Activated CD8-positive, alpha-beta memory T cell treated with anti-CD3 and anti-CD28 coated beads, Interleukin-2, amount 50 U/mL, for 48 hours (primary cell): ENCODE results near the gene PIP5K1B.

Experiments
- DNase-seq: peaks from one replicate; pipeline ENCODE4 v3.0.0-alpha.2; 2020

Gene PIP5K1B

DNA sequence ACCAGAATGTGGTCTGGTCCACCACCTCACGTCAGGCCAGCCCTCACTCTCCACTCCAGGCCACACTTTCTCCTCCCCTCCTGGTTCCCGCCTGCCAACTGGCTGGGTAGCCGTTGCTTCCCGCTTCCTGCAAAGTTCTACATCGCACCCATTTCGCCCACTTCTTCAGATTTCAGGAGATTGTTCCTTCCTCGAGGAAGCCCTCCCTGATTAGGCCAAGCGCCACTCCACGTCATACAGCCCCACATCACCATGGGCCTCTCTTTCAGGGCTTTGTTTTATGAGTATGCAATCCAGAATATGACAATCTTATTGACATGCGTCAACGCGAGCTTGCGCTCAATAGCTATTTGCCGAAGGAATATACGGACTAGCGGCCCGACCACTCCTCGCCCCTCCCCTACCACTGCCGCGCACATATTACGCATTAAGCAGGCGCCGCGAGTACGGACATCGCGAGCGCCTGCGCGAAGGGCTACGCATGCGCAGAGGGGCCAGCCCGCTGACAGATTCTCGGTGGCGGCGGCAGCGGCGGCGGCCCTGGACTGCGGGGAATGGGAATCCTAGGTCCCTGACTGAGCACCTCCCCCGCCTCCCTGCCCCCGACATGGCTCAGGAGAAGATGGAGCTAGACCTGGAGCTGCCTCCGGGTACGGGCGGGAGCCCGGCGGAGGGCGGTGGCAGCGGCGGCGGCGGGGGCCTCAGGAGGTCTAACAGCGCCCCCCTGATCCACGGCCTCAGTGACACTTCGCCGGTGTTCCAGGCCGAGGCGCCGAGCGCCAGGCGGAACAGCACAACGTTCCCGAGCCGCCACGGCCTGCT lies 74.7 kb downstream of the PIP5K1B start:
- peak; percentile 98 for DNase-seq

DNA sequence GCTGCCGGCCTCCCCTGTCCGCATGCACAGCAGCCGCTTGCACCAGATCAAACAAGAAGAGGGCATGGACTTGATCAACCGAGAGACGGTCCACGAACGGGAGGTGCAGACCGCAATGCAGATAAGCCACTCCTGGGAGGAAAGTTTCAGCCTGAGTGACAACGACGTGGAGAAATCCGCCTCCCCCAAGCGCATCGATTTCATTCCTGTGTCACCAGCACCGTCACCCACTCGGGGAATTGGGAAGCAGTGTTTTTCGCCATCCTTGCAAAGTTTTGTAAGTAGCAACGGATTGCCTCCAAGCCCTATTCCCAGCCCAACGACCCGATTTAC lies 75.3 kb downstream of the PIP5K1B start:
- no peak for DNase-seq

DNA sequence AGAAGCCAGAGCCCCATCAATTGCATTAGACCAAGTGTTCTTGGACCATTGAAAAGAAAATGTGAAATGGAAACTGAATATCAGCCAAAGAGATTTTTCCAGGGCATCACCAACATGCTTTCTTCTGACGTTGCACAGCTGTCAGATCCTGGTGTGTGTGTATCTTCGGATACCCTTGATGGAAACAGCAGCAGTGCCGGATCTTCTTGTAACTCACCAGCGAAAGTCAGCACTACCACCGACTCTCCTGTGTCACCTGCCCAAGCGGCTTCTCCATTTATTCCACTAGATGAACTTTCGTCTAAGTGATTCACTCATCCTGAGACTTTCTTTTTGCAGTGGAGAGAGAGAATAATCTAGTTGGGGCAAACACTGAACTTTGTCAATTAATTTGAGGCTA lies 75.7 kb downstream of the PIP5K1B start:
- no peak for DNase-seq

DNA sequence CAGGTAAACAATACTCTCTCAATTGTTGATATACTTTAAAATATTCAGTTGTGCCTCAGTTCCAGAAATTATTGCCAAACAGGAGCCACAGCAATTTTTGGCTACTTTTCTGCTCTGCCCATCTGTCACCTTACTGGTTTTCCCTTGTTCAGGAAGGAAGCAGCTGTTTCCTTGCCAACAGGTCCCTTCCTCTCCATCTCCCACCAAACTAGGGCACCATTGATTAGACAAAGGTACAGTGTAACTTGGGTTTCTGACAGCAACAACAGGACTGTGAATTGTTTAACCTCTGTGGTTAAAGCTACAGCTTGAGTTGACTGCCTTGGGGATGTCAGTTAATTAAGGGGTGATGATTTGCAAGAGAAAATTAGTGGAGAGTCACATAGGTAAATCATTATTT lies 76.9 kb downstream of the PIP5K1B start:
- DNase-seq = no peak

DNA sequence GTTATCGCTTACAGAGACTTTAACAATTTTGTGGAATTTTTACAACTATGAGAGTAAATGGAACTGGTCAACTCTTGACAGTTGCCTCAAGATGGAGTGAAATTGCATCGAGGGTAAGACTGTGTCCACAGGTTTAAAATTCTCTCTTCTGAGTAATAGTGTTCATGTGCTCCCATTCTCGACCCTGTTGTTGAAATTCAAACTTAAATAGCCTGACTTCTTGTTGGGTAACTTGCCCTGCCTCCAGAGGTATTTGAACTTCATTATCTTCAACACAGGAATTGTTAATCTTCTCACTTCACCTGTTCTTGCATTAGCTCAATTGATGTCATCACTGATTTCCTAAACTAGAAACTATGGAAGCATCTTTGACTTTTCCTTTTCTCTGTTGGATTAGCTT lies 77.5 kb downstream of the PIP5K1B start:
- no peak for DNase-seq

DNA sequence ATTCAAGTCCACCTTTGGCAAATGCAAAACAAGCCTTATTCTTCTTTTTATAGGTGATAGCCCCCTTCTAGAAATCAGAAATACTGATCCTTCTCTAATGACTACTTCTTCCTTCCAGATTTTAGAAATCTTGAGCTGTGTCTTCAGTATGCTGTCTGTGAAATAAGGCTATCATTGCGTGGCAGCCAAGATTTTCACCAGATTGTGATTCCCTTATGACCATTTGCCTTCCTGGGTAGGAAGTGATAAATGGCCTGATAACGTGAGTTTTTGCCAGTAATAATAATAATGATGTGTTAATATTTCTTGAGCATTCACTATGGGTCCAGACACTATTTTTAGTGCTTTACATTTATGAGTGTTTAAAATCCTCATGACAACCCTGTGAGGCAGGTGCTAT lies 80.9 kb downstream of the PIP5K1B start:
- DNase-seq = no peak

DNA sequence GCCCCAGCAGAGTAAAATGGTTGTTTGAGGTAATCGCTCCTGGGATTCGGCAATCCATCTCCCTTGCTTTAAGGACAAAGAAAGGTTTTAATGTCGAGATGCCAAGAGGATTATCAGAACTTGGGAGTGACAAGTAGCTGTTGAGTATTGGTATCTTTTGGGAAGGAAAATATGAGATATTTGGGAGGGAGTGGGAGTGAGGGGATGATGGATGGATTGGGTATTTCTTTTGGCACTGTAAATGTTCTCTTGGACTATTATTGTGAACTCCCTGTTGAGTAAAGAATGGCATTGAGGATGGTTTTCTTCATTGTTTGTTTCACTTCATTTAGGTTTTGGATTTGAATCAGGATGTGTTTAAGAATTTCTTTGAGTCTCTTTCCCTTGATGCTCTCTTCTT lies 86.1 kb downstream of the PIP5K1B start:
- DNase-seq = no peak

DNA sequence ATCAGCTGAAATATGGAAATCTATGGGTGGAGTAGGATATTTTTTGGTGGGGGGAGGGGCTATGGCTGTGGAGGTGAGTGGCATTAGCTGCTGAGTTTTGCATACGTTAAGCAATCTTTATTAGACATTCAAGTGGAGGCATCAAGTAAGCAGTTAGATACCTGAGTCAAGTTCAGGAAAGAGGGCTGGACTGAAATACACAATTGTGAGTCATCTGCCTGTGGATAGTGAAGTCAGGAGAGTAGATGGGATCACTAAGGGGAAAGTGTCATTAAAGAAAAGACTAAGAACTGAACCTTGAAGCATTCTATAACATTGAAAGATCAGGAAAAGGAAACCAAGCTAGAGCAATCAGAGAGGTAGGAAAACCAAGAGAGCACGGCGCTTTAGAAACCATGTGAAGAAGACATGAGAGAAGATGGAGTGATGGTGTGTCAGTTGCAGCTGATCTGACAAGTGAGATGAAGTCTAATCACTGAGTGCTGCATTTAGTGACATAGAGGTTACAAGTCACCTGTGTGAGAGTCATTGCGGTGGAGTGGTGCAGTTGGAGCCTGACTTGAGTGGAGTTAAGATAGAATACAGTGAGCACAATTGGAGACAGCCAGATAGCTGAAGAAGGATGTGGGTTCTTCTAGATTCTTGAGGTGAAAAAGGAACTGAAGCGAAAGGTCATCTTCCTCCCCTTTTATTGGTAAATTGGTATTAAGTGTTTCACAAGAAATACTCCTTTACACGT lies 88.7 kb downstream of the PIP5K1B start:
- no peak for DNase-seq

DNA sequence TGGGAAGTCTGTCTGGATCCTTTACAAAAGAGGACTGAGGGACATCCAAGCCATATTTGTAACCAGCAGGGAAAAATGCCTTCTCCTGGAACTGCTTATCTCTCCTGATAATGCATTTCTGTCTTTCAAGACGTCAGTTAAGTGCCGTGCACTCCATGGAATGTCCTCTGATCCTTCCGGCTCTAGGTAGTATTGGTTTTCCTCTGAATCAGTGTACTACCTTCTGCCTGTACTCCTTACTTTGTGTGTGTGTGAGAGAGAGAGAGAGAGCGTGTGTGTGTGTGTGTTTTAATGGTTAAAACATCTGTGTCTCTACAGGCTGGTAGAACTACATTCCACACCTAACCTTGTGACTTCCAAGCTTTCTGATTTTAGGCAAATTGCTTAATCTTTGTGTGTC lies 89.9 kb downstream of the PIP5K1B start:
- no peak for DNase-seq

DNA sequence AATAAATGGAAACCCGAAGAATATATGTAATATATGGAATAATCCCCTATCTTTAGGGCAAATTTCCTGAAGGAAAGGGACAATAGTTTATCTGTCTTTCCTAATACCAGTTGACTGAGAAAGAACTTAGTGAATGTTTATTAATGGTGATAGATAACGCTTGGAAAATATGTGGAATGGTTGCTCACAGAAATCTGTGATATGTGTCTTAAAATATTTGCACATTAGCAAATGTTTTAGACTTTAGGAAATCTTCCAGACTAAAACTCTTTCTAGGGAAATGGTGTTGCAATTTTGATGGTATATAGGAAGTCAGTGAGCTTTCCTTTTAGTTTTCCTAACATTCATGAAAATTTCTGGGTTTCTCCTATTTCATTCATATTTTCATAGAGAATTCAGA lies 90.4 kb downstream of the PIP5K1B start:
- no peak for DNase-seq

DNA sequence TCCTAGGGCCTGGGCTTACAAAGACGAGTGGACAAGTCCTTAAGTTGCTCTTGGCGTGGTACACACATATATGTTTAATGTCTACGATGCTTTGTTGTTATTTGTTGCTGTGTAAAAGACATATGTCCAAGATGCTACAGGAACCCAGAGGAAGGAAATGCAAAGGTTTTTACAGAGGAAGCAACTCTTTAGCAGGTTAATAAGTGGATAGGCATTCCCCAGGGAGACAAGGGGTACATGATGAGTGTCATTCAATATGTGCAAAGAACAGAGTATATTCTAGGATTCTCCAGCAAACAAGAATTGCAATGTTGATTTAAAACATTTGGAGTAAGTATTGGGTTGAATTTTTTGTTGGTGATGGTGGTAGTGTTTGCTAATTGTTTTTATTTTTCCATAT lies 92.1 kb downstream of the PIP5K1B start:
- DNase-seq = no peak

DNA sequence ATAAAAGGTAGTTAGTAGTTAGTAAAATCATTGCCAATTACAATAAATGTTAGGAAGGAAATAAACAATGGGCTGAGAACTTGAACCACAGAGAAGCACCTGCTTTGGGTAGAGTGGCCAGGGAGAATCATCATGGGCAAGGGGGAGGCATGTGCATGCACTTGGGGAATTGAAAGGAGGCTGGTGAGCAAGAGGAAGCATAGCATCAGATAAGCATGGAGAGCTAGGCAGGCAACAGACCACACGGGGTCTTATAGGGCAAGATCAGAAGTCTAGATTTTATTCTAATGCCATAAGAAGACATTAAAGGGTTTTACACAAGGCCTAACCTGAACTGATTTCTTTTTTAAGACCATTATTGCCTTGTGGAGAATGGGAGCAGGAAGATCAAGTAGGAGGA lies 93.4 kb downstream of the PIP5K1B start:
- DNase-seq = no peak

DNA sequence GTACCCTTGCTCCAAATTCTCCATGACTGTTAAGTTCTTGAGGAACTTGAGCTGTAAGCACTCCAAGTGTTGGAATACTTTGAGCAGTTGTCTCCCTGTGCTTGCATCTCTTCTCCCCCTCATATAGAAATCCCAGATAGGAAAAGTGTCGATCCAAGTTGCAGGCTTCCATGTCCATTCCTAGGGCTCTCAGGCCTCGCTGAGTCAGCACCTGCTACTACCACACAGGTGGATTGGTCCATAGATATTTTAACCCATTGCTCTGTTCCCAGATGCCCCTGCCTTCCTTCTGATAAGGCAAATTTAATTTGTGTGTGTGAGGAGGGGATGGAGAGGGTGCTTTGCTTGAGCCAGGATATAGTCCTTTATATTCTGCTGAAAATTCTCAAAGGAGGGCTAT lies 95.8 kb downstream of the PIP5K1B start:
- DNase-seq = no peak

DNA sequence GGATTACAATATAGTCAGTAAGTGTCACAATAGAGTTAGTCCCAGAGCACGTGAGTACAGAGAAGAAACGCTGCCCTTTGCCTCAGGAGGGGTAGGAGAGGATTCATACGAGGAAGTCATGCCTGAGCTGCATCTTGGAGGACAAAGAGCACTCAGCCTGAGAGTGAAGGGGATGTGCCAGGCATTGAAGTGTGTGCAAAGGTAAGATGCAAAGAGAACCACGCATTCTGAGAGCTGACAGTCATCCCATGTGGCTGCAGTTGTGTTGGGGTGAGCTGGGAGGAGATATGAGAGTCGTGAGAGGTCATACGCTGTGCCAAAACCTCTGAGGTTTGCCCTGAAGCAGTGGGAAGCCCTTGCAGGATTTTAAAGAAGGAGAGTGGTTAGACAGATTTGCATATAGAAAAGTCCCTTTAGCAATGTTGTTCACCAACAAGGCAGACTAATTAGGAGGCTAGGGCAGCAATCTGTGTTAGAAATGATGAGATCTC lies 97.5 kb downstream of the PIP5K1B start:
- no peak for DNase-seq

DNA sequence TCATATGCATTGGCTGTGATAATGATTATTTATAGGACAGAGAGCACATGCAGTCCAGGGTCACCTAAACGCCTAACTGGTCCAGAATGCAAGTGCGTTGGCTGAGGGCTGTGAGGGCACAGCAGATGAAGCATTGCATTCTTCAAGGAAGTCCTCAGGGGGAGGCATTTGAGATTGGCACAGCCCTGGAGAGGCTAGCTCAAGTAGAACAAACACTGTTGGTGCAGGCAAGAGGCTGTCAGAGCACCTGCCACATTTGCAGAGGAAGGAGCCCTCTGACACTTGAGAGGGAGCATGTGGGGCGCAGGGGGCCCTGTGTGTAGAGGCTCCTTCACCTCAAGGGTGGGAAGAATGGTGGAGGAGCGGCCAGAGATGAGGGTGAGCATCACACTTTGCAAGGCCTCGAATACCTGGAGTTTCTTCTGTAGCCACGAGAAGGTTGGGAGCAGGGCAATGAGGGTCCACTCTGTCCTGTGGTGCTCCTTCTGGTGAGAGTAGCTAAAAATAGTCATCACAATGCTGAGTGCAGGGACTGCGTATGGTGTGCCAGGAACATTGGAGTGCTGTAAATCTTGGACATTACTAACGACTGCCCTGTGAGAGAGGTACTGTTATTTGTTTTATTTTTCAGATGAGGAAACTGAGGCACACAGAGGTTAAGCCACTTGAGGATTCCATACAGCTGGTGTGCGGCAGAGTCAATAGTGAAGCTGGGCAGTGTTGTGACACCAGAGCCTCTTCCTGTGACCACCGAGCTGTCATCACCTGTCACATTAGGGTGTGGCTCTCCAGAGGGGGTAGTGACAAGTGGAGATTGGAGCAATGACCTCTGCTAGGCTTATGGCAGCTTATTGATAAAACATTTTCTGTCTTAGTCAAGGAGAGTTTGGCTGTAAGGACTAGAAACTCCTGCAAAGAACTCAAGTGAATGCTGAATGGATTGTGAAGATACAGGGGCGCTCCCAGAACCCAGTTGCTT lies 100.2 kb downstream of the PIP5K1B start:
- no peak for DNase-seq

DNA sequence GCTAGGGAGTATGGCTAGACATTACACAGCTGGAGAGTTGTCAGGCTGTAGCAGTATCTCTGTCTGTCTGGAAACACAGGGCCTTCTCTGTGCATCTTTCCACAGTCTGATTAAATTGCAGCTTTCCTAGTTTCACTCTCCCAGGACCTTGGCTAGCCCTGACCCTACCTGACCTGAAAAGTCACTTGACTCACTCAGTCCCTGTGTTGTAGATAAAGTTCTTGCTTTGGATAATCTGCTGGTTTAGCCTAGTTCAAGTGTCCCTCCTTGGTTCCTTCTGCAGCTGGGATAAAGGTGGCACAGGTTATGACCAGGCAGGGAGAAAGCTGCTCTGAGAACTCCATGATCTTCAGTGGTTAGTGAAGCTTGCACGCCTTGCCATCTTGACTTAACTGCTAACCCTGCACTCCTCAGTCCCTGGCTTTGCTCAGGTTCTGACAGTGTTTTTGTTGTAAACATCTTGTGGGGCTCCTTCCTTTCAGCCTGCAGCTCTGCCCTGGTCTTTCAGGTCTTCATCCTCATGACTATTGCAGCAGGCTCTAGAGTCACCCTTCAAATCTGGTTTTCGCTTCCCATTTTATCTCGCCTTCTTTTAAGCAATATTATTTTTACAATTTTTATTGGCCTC lies 101.0 kb downstream of the PIP5K1B start:
- DNase-seq = no peak

DNA sequence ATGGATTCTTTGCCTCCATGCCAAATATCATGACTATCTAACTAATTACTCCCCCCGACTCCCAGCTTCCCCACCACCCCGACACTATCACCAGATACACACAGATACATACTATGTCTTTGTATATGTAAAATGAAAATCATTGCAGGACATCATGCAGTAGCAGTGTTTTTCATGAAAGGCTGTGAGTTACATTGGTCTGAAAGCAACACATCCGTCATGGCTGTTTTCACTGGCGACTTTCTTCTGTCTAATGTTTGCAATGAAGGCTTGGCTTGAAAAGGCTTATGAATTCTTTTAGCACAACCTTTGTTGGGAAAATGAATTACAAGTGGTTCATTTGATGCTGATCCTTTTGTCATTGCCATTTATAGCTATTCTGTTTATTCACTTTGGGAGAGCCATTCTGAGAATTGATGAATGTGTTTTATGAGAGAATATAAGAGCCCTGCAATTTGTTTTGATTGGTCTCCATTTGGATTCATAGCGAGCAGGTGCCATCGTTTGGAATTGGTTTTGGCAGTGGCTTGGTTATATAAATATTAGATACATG lies 103.4 kb downstream of the PIP5K1B start:
- DNase-seq = no peak

DNA sequence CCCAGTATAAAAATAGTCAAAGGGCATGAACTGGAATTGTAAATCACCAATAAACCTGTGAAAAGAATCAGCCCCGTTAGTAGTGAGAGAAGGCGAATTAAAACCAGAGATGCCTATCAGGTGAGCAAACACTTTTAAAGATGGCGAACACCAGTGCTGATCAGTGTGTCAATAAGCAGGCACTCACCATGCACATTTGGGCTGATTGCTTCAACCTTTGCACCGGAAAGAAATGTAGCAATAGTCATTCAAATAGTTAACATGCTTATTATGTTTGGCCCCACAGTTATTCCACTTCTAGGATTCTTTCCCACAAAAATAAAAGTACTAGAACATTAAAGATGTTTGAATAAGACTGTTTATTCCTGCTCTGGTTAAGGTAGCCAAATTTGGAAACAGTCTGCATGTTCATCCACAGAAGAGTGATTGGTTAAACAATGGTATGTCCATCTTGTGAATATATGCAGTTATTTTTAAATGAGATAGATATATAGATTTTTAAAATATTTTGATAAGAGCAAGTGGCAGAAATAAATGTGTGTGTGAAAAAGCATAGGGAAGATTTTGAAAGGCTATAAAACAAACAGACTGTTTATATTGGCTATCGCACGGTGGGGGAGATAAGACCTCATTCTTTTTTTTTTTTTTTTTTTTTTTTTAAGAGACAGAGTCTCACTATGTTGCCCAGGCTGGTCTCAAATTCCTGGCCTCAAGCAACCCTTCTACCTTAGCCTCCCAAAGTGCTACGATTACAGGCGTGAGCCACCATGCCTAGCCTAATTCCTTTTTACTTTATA lies 112.2 kb downstream of the PIP5K1B start:
- no peak for DNase-seq

DNA sequence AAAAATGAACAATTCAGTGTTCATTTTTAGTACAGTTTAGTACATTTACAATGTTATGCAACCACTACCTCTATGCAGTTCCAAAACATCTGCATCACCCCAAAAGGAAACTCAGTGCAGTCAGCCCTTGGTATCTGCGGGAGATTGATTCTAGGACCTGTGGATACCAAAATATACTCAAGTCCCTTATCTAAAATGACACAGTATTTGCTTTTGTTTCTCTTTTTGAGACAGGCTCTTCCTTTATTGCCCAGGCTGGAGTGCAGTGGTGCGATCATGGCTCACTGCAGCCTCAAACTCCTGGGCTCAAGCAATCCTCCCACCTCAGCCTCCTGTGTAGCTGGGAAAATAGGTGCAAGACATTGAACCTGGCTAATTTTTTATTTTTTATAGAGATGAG lies 114.0 kb downstream of the PIP5K1B start:
- no peak for DNase-seq

DNA sequence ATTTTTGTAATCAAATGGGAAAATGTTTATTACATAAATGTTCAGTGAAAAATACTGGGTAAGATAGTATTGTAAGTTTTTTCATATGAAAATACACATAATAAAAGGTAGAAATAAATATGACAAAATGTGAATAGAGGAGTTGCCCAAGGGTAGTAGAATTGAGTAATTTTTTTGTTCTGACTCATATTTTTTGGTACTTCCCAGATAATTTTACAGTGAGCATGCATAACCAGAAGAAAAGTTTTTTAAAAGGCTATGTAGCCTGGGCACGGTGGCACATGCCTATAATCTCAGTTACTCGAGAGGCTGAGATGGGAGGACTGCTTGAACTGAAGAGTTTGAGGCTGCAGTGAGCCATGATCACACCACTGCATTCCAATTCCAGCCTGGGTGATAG lies 116.9 kb downstream of the PIP5K1B start:
- DNase-seq = no peak

DNA sequence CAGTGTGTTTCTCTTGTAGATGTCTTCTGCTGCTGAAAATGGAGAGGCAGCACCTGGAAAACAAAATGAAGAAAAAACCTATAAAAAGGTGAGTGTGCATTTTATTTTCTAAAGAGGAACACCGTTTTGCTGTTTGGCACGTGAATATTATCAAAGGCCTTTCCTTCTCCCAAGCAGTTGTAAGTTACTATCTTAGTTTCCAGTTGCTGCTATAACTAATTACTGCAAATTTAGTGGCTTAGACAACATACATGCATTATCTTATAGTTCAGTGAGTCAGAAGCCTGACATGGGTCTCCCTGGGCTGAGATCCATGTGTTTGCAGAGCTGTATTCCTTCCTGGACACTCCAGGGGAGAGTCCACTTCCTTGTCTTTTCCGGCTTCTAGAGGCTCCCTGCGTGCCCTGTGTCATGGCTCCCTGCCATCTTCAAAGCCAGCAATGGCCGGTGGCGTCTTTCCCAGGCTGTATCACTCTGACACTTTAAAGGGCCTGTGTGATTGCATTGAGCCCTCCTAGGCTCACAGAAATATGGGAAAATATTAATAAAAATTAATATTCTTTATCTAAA lies 117.6 kb downstream of the PIP5K1B start:
- no peak for DNase-seq
